Measurements from ENCODE around the gene HSD17B13. TPM values are rescaled to one million over a fixed set of nuclear protein-coding genes. Genes with fewer than 3 reads are reported as not detected.

Gene HSD17B13
- total and polyA plus RNA-seq, 2 of the 4 experiments (the other 2 are of a cell fraction) = not detected

DNA sequence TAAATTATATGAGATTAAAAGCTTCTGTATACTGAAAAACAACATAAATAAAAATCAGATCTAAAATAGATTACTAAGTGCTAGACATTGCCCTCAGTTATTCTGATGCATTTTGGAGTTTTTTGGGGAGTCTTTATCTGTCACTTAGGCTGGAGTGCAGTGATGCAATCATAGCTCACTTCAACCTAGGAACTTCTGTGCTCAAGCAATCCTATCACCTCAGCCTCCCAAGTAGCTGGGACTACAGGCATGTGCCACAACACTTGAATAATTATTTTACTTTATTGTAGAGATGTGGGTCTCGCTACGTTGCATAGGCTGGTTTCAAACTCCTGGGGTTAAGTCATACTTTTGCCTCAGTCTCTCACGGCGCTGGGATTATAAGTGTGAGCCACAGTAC lies 36.6 kb upstream of the HSD17B13 start:
- Histone ChIP-seq H3K56ac (ENCODE audit: extremely low read depth, insufficient read depth, low read length) (no peak overlapping the region), H3K79me1 (ENCODE audit: low read depth in 1 of 2, low read length in 2 of 2) (no peaks in the 10 kb centered on the region), H3K27me3 (ENCODE audit: control insufficient read depth, insufficient read depth, low read length) (no peaks in the 10 kb centered on the region), H3K23ac (ENCODE audit: low read depth, low read length) (no peak overlapping the region), H2AFZ (replicated peaks; ENCODE audit: low read length, poor library complexity) (no peak overlapping the region), H3K4me1 (ENCODE audit: control insufficient read depth, insufficient read depth, low read length) (peaks cover 2% of the 10 kb centered on the region; the same call in 1 of the 2 replicates), H3K4ac (ENCODE audit: low read depth, low read length) (no peak overlapping the region), H3K9me1 (ENCODE audit: insufficient read depth, low read length) (no peaks in the 10 kb centered on the region), H2BK20ac (ENCODE audit: low read depth, low read length) (no peak overlapping the region), H3K9ac (ENCODE audit: low read depth, low read length) (no peak overlapping the region), H2BK5ac (ENCODE audit: low read depth, low read length, poor library complexity, severe bottlenecking) (no peak overlapping the region), H4K8ac (ENCODE audit: low read depth in 2 of 2, low read length in 2 of 2) (no peak overlapping the region), H4K91ac (ENCODE audit: insufficient read depth, low read depth, low read length) (no peak overlapping the region), H3K27ac (ENCODE audit: insufficient read depth, low read length) (no peak overlapping the region), H3K18ac (ENCODE audit: low read depth, low read length) (no peak overlapping the region), H4K20me1 (ENCODE audit: insufficient read depth, low read length) (no peaks in the 10 kb centered on the region), H3K36me3 (ENCODE audit: control insufficient read depth, insufficient read depth, low read length) (peaks cover 16% of the 10 kb centered on the region), H2AK5ac (ENCODE audit: low read depth, low read length) (no peak overlapping the region), H3K14ac (replicated peaks; ENCODE audit: low read depth, low read length) (no peak overlapping the region), H3K9me3 (ENCODE audit: control insufficient read depth, insufficient read depth, low read length) (no peaks in the 10 kb centered on the region), H3K4me3 (ENCODE audit: insufficient read depth, low read depth, low read length) (no peak overlapping the region), H2BK120ac (ENCODE audit: low read depth, low read length) (no peak overlapping the region), H2BK15ac (ENCODE audit: low read depth, low read length) (no peak overlapping the region), H4K5ac (ENCODE audit: low read depth, low read length) (no peak overlapping the region), H2AK9ac (replicated peaks; ENCODE audit: low read depth, low read length, poor library complexity) (no peak overlapping the region), H3K4me2 (ENCODE audit: low read depth, low read length) (no peak overlapping the region)
- intact Hi-C loops (cut with micrococcal nuclease) = no loop called here
- BruUV-seq (replicated peaks) = no TSS peak
- CTCF ChIA-PET = interaction anchor here (1.6 kb wide), 1 partner anchor 16 kb away, joined by 3 read pairs; no protein-coding TSS in a partner anchor
- POLR2A ChIA-PET (ENCODE audit: unreplicated experiment) = no interaction called here
- dilution Hi-C loops (cut with HindIII; ENCODE audit: low sequenced_read_pairs, unreplicated experiment) = no loop called here
- no peak for DNase-seq
- TF ChIP-seq CEBPB (IDR thresholded peaks at IDR 0.05; ENCODE audit: low read depth, low read length) (peak; percentile 2; the same call in 1 of the 2 replicates), MAFK (IDR thresholded peaks at IDR 0.05; ENCODE audit: low read depth, low read length) (no peak), RFX5 (IDR thresholded peaks at IDR 0.05; ENCODE audit: low read depth, low read length) (no peak), FOS (IDR thresholded peaks at IDR 0.05; ENCODE audit: low read depth, low read length) (no peak), RCOR1 (IDR thresholded peaks at IDR 0.05; ENCODE audit: insufficient replicate concordance, low read length) (no peak), CHD1 (IDR thresholded peaks at IDR 0.05; ENCODE audit: low read depth, low read length) (no peak)
- no peak for ATAC-seq (ENCODE audit: low read depth)
- no CpG with 5 or more reads among the region's 4 CpGs for WGBS, 2 experiments (ENCODE audit: extremely low coverage in 2 of 2, insufficient read length in 1 of 2)
- in situ Hi-C loops (cut with MboI; ENCODE audit: low sequenced_read_pairs) = no loop called here

Data from IMR-90 (cell line).